ENCODE data around the gene NPPA.

GRCh38 chr1:11836955-11837766 is 10.4 kb downstream of the NPPA start:
- TF ChIP-seq CTCF (IDR thresholded peaks at IDR 0.05) (no peak), POLR2A (IDR thresholded peaks at IDR 0.05; ENCODE audit: low read depth) (no peak)
